CD4-positive, alpha-beta T cell treated with Interferon gamma for 1 hour (primary cell): Measurements from ENCODE around the gene BCAS4.
"Not testable (repeated sequence)": the region's sequence is repeated elsewhere in the genome, so short reads cannot be mapped to it uniquely, and the experiment has no call there.

ENCODE experiments used
- DNase-seq: peaks from one replicate; pipeline ENCODE4 v3.0.0-alpha.2; 2020

The BCAS4 gene

DNA sequence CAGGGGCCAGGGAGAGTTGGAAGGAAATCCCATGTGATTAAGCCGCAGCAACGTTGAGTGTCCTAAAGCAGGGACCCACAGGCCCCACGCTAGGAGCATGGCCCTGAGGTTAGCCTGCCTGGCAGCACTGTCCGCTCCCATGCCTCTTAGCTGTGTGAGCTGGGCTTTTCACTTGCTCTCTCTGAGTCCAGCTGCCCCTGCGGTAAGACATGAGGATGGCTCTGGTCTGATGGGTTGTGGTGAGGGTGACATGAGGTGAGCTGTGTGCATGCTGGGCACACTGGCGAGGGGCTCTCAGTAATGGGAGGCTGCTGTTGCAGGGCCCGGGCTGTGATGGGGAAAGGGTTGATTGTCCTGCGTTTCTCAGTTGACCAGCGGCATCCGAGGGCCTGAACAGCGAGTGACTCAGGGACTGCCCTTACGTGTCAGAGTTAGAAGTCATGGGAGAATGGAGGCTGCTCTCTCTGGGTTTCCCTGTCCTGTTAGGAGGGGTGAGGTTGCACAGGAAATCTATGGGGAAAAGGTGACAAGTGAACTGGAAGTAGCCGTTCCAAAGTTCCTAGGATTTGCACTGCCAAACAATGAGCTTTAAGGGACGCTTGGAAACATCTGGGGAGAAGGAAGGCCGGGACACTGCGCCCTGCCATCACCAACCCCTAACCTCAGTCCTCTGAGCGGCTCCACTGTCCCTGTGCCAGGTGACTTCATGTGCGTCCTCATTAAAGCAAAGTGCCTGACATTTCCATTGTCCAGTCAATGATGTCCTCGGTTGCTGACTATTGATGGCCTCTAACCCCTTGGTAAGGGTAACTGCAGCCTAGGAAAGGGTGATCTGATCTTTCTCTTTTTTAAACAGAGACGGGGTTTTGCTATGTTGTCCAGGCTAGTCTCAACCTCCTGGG is 85.0 kb downstream of the BCAS4 start:
- DNase-seq = no peak

DNA sequence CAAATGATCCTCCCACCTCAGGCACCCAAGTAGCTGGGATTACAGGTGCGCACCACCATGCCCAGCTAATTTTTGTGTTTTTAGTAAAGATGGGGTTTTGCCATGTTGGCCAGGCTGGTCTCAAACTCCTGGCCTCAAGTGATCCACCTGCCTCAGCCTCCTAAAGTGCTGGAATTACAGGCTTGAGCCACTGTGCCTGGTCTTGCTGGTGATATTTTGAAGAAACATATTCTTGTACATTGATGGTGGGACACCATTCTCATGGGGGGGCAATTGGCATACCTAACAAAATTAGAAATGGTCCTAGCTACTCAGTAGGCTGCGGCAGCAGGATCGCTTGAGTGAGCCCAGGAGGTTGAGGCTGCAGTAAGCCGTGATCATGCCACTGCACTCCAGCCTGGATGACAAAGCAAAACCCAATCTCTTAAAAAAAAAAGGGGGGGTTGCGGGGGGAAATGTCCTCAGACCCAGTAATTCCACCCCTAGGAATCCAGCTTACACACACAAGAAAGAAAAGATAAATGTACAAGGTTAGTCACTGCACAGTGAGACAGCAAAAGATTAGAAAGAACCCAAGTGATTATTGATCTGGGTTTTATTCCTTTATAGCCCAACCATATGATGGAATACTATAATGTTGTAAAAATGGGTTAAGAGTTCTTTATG is 87.0 kb downstream of the BCAS4 start:
- not testable (repeated sequence) for DNase-seq

DNA sequence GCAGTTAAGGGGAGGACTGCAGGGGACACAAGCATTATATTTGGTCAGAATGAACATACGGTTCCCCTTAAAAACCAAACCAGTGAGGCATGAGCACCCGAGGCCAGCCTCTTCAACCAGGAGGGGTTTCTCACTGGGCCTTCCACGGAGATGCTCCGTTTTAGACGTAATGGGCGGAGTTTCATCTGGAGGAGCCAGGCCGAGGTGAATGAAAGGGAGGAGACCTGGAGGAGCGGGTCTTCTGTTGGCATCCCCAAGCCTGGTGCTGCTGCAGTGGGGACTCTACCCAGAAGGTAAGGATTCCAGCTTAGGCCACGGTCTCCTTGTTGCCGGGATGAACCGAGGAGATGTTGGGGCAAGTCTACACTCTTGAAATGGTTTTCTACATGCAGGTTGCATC is 89.0 kb downstream of the BCAS4 start:
- DNase-seq = no peak

- DNase-seq = no peak
Measured at GRCh38 chr20:50885068-50885467, 90.2 kb downstream of the BCAS4 start.

DNA sequence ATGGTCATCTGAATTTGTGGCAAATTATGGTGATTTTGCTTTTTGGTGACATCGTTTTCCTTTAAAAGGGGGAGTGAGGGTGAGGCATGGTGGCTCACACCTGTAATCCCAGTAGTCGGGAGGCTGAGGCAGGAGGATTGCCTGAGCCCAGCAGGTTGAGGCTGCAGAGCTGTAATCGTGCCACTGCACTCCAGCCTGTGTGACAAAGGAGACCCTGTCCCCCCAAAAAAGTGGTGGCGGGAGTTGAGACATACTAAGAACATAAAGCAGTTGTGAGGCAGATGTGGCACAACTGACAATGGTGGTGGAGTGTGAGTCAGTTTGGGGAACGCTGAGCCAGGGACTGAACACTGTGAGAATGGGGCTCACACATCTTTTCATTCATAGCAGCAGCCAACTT is 90.9 kb downstream of the BCAS4 start:
- DNase-seq = no peak

- DNase-seq = no peak
Measured at GRCh38 chr20:50886184-50886790, 91.4 kb downstream of the BCAS4 start.

DNA sequence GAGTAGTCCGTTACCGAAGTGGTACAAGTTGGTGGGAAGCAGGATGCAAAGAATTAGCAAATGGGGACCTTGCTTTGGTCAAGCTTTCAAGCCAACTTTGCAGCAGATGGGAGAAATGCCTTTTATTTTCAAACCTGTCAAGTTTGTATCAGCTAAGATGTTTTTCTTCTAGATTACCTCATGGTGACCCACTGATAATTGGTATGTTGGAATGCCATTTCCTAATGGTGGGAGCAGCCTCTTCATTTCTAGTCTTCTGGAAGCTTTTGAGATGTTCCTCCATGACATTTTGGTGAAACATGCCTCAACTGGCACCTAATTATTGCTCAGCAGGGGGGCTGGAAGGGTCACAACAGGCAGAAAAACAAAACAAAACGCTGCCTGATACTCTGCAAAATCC is 92.7 kb downstream of the BCAS4 start:
- DNase-seq = no peak

- no peak for DNase-seq
Measured at GRCh38 chr20:50891138-50891537, 96.3 kb downstream of the BCAS4 start.

GRCh38 chr20:50892394-50892793 is 97.5 kb downstream of the BCAS4 start:
- DNase-seq = no peak

GRCh38 chr20:50893620-50894019 is 98.8 kb downstream of the BCAS4 start:
- no peak for DNase-seq

DNA sequence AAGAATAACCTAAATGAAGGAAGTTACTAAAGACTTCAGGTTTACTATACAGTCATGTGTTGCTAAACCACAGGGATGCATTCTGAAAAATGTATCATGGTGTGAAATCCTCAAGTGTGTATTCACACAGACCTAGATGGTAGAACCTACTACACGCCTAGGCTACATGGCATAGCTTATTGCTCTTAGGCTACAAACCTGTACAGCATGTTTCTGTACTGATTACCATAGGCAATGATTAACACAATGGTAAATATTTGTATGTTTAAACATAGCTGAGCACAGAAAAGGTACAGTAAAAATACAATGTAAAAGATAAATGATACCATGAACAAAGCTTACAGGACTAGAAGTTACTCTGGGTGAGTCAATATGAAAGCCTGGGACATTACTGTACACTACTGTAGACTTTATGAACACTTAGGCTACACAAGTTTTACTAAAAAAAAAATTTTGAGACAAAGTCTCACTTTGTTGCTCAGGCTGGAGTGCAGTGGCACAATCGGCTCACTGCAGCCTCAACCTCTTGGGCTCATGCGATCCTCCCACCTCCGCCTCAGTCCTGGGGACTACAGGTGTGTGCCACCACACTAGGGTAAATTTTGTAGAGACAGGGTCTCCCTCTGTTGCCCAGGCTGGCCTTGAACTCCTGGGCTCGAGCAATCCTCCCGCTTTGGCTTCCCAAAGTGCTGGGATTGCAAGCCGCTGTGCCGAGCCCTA is 100.4 kb downstream of the BCAS4 start:
- DNase-seq = no peak

DNA sequence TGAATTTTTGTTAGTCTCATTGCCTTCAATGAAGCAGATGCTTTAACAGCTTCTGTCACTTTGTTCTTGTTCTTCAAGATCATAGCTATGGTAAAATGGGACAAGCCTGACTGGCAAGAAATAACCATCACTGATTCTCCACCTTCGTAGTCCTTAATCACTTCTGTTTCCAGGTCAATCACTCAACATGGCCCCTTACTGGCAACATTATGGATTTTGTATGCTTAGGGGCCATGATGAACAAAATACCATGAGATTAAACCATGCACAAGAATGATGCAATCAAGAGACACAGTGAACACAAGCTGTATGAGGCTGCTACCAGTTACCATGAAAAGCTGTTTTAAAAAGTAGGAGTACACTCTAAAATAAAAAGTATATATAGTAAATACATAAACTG is 103.6 kb downstream of the BCAS4 start:
- DNase-seq = no peak

DNA sequence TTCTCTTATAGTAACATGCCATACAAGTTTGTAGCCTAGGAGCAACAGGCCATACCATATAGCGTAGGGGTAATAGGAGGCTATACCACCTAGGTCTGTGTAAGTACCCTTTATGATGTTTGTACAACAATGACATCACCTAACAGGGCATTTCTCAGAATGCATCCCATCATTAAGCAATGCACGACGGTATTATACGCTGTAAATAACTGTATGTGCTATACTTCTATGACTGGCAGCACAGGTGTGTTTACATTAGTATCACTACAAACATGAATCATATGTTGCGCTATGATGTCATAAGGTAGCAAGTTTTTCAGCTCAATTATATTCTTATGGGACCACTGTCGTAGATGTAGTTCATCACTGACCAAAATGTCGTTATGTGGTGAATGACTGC is 105.4 kb downstream of the BCAS4 start:
- DNase-seq = no peak

DNA sequence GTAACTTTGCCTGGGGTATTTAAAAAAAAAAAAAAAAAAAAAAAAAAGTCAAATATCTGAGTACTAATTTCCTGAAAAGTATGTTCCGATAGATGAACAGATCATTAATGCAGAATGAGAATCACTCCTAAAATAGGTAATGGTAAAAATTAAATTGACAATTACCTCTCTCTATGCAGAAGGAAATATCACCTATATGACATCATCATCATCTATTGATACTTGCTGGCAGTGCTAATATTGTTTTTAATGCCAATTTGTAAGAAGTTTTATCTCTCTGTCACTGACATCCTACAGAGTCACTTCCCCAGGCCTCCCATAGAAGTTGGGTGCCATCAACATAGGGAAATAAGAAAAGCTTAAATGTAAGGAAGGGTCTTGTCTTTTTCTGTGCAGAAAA is 106.4 kb downstream of the BCAS4 start:
- no peak for DNase-seq

DNA sequence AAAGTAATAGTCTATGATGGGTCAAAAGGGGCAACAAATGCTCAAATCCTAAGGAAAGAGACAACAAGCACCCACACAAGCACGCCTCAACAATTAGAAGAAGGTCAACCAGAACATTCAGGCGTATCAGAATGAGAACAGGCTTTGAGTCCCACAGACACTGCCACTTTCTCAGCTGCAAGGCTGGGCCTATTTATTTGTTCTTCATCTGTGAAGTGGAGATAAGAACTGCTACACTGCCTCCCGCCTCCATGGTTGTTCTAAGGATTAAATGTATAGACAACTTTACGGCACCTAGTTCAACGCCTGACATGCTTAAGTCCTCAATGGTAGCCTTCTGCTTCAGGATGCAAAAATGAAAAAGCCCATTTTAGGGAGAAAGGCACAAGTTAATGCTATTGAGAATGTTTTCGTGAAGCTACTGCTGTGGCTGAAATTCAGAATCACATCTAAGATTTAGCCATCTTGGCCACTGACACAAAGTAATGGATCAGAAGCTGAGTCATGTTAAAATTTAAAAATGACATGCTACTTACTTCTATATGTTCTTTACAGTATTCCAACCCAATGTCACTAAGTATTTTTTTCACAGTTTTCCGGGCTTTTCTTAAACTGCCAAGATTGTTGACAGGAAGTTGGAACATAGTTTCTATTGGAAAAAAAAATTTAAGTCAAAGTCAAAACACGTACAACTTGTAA is 108.6 kb downstream of the BCAS4 start:
- DNase-seq = no peak

DNA sequence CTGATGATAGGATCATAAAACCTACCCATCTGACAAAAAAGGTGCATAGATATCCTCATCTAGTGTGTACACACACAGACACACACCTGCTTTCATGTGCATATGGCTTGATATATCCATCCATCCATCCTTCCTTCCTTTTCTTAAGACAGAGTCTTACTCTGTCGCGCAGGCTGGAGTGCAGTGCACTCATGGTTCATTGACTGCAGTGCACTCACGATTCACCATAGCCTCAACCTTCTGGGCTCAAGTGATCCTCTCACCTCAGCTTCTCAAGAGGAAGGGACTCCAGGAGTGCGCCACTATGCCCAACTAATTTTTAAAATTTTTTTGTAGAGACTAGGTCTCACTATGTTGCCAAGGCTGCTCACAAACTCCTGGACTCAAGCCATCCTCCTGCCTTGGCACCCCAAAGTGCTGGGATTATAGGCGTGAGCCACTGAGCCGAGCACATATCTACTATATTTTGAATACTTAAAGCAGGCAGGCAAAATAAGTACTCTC is 109.3 kb downstream of the BCAS4 start:
- no peak for DNase-seq

- DNase-seq = no peak
Measured at GRCh38 chr20:50909413-50909812, 114.6 kb downstream of the BCAS4 start.

DNA sequence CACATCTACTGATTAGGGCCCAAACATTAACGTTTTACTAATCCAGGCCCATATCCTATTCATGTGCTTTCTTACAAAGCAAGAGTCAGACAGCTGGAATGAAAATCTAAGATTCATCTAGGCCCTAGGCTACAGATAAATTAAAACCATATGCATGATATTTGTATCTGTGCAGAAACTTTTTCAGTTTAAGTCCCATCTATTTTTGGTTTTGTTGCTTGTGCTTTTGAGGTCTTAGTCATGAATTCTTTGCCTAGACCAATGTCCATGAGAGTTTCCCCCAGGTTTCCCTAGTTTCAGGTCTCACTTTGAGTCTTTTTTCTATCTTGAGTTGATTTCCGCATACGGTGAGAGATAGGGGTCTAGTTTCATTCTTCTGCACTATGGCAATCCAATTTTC is 116.2 kb downstream of the BCAS4 start:
- no peak for DNase-seq

DNA sequence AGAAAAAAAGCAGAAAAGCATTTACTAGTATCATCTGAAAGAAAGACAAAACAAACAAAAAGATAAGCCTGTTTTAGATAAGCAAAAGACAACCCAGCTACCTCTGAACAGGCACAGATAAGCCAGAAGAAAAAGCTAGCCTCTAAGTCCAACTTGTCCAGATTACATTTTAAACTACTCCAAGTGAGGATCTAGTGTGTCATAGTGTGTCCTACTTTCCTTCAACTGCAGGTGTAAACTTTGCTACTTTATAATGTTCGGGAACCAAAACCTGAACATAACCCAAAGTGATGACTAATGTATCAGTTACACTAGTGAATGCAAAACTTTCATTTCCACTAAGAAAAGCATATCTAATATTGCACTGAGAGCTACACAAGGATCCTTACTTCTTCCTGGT is 116.9 kb downstream of the BCAS4 start:
- DNase-seq = no peak

DNA sequence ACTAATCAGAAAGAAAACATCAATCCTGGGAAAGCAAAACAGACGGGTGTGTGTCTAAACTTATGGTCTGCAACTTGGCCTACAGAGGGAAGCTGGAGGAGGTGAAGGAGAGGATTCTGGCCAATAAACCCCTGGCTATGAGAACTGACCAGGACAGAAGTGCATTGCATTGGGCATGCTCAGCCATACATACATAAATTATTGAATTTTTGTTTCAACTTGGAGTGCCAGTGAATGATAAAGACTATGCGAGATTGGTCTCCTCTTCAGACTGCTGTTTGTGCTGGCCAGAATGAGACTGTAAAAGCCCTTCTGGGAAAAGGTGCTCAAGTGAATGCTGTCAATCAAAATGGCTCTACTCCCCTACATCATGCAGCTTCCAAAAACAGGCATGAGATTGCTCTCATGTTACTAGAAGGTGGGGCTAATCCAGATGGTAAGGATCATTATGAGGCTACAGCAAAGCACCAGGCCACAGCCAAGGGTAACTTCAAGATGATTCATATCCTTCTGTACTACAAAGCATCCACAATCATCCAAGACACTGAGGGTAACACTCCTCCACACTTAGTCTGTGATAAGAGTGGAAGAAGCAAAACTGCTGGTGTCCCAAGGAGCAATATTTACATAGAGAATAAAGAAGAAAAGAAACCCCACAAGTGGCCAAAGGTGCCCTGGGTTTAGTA is 119.0 kb downstream of the BCAS4 start:
- DNase-seq = no peak

GRCh38 chr20:50915424-50915823 is 120.6 kb downstream of the BCAS4 start:
- no peak for DNase-seq

GRCh38 chr20:50916257-50916656 is 121.4 kb downstream of the BCAS4 start:
- no peak for DNase-seq
